Articular chondrocyte of knee joint (primary cell): ENCODE measurements around the gene CXCR3. TPM values are rescaled to one million over a fixed set of nuclear protein-coding genes. Genes with fewer than 3 reads are reported as not detected.

Experiments
- total RNA-seq: library from RNA; depleted of rRNA; stranded (reverse); fragments of >200 nt; gene quantifications from 2 replicates; pipeline ENCODE4 v1.2.3, GENCODE V29; 2012

Gene CXCR3
- total RNA-seq, result not detected in 2 replicates

DNA sequence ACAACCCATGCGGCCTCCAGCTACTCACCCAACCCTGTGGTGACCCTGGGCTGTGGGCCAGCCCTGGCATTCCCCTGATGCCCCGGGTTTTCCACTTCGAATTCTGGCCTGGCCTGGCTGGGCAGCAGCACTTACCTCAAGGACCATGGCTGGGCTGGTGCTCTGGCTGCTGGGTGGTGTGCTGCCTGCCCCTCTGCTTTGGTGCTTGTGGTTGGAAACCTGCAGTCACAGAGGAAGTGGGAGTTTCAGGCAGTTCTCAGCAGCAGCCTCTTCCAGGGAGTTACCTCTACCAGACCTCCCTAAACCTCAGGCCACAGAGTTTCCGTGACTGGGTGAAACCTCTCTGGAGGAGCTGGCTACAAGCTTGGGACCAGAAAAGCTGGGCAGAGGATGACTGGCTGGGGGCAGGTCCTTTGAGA is at the start of gene CXCR3:
CXCR3 (minus strand) TSS at position 209 of the 419 bp plus-strand sequence; CDS start at position 147, 62 bp downstream.

DNA sequence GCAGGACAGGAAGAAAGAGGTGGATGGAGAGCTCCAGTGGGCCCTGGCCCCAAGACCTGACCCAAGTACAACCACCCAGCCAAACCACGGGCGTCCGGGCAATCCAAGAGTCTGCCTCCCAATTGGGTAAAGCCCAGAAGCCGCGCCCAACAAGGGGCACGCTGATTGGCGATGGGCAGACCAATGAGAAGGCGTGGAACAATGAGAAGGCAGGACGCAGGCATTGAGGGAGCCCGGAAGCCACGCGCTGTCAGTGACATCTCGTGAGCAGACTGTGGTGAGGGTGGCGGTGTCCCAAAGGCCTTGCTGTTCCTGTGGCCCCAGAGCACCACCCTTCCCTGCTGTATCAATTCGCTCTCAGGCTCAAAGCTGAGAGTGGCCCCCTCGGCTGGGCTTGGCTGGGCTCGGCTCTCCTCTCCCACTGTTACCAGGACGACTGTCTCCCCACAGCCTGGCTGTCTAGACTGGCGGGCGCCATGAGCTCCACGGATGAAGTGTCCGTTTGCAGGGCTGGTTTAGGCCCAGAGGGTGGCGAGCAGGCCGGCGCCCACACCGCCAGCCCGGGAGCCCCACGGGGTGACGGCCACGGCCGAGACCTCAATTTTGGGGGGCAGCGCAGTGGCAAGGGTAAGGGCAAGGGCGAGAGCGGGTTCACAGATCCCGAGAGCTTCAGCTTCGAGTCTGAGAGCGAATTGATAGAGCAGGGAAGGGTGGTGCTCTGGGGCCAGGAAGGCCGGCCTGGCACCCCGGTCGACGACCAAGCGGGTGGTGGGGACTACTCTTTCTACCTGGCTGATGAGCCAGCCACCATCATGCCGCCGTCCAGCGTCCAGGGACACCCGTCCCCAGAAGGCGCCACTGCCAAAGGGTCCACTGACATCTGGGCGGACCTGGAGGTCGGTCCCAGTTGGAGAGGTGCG is 49.3 kb upstream of the CXCR3 start, which contains the start of gene LOC101059915:
LOC101059915 (plus strand) TSS at position 219 of the 920 bp plus-strand sequence.

DNA sequence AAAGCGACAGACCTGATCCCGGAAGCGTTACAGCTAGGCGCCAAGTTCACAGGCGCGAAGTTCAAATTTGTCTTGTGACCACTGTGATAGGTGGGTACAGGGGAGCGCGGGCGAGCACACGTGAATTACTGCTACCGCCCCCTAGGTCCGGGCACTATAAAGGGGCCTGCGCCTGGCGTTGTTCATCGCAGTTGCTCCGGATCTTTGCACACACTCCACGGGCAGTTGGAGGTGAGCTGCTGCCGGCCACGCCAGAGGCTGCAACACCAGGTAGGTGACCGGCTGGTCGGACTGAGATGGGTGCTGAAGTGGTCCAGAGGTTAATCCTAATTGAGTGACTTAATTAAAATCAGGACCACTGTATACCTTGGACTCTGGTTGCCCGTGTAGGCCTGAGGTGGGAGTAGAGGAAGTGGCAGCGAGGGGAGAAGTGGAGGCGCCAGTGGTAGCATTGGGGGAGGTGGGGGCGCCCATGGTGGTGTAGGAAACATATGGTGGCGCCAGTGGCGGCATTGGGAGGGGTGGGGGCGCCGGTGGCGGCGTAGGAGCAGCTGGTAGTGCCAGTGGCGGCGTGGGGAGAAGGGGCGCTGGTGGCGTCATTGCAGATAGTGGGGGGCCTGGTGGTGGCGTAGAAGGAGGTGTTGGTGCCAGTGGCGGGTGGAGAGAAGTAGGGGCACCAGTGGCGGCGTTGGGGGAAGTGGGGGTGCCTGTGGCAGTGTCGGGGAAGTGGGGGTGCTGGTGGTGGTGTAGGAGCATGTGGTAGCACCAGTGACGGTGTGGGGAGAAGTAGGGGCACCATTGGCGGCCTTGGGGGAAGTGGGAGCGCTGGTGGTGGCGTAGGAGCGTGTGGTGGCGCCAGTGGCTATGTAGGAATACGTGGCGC is 39.8 kb downstream of the CXCR3 start, which contains the start of gene GCNA:
GCNA (plus strand) TSS at position 185 of the 883 bp plus-strand sequence. CDS start 2,385 bp downstream, outside the sequence.

Other genes with a start within 250 kb of the CXCR3 start
- 155 and 160 TPM in 2 replicates for gene OGT, start 85.4 kb downstream of the CXCR3 start, total RNA-seq
- 2.6 and 2.9 TPM in 2 replicates for gene GCNA, start 40.1 kb downstream of the CXCR3 start, total RNA-seq
- not detected in 2 replicates for gene CXorf49, start 99.8 kb upstream of the CXCR3 start, total RNA-seq
- not detected in 2 replicates for gene CXorf49B, start 144.8 kb upstream of the CXCR3 start, total RNA-seq